Naive thymus-derived CD8-positive, alpha-beta T cell (primary cell): ENCODE results near the gene PTCD2. TPM values are rescaled to one million over a fixed set of nuclear protein-coding genes. Genes with fewer than 3 reads are reported as not detected.

Source experiments
- ATAC-seq, 2 donors: fragments of 150-1000 bp; cut with Tn5 transposase in 1 of 2; sonication (Bioruptor Pico), chemical (Tn5 transposase) in 1 of 2; 1 replicate in 1 of 2; 2 replicates in 1 of 2; pipeline ENCODE4 v1.10.0; 2021; ENCODE audit warnings: mild to moderate bottlenecking in 2 of 2, moderate library complexity in 2 of 2
- POLR2A ChIA-PET: fragments of 350-600 bp; sonication (Branson Sonifier 250); formaldehyde crosslinking; loops from one replicate; lab custom pipeline; 2021; ENCODE audit warnings: antibody characterized with exemption; lab: Charles Lee
- DNase-seq, 10 donors: peaks; one replicate each; pipeline versions ENCODE4 v3.0.0 to v3.0.0-alpha.2; 2020 to 2022
- H3K27ac Mint-ChIP-seq, 10 donors: one replicate each; pipeline ENCODE4 v1.8.0; 2020 to 2022; ENCODE audit warnings: mild to moderate bottlenecking in 10 of 10, mixed read lengths in 10 of 10, moderate library complexity in 4 of 10, inconsistent platforms in 1 of 10
- H3K27me3 Mint-ChIP-seq, 5 donors: one replicate each; pipeline ENCODE4 v1.8.0; 2021 to 2022; ENCODE audit warnings: mixed read lengths in 5 of 5
- H3K36me3 Mint-ChIP-seq, 3 donors: one replicate each; pipeline ENCODE4 v1.8.0; 2020 to 2022; ENCODE audit warnings: mixed read lengths in 3 of 3, mild to moderate bottlenecking in 2 of 3, inconsistent platforms in 1 of 3
- H3K4me1 Mint-ChIP-seq, 4 donors: one replicate each; pipeline ENCODE4 v1.8.0; 2021 to 2022; ENCODE audit warnings: mixed read lengths in 4 of 4
- H3K4me3 Mint-ChIP-seq, 10 donors: one replicate each; pipeline ENCODE4 v1.8.0; 2020 to 2022; ENCODE audit warnings: mild to moderate bottlenecking in 10 of 10, mixed read lengths in 10 of 10, moderate library complexity in 6 of 10, inconsistent platforms in 1 of 10
- H3K9me3 Mint-ChIP-seq, 9 donors: one replicate each; pipeline ENCODE4 v1.8.0; 2020 to 2022; ENCODE audit warnings: mixed read lengths in 9 of 9, mild to moderate bottlenecking in 3 of 9, inconsistent platforms in 1 of 9, moderate library complexity in 1 of 9
- polyA plus RNA-seq, 3 donors: library from polyadenylated mRNA; unstranded; fragments of 300-500 nt; fragmentation: Illumina TruSeq; gene quantifications; one replicate each; pipeline ENCODE4 v1.2.3, GENCODE V29; 2021
- total RNA-seq, 8 experiments: library from RNA in 2 of 8; stranded (reverse) in 2 of 8; gene quantifications; one replicate each; pipeline ENCODE4 v1.2.3 and lab custom pipeline; 2021 to 2026

PTCD2 gene
- total and polyA plus RNA-seq, 5 experiments from 2014 or later = 4.0 to 13.9 (median 6.1) TPM

GRCh38 chr5:72355706-72356299, 35.6 kb downstream of the PTCD2 start:
- Mint-ChIP-seq H3K27ac (peak overlapping the region in 1 of 10 donors; percentile 38), H3K27me3 (no peaks in the 10 kb centered on the region), H3K4me3 (no peak overlapping the region), H3K4me1 (no peaks in the 10 kb centered on the region), H3K9me3 (no peaks in the 10 kb centered on the region), H3K36me3 (peaks cover 5 to 61% (median 34%) of the 10 kb centered on the region in 3 donors)
- POLR2A ChIA-PET = no interaction called here
- ATAC-seq = no peak
- no peak for DNase-seq

GRCh38 chr5:72356361-72356760, 36.2 kb downstream of the PTCD2 start:
- peaks cover 10 to 63% (median 36%) of the 10 kb centered on the region in 3 donors for H3K36me3 Mint-ChIP-seq
- H3K9me3 Mint-ChIP-seq = no peaks in the 10 kb centered on the region
- H3K4me1 Mint-ChIP-seq = no peaks in the 10 kb centered on the region
- no peak for ATAC-seq
- H3K4me3 Mint-ChIP-seq = no peak overlapping the region
- no peak overlapping the region for H3K27ac Mint-ChIP-seq
- POLR2A ChIA-PET = no interaction called here
- H3K27me3 Mint-ChIP-seq = no peaks in the 10 kb centered on the region
- no peak for DNase-seq

GRCh38 chr5:72358925-72359324, 38.8 kb downstream of the PTCD2 start:
- Mint-ChIP-seq H3K4me3 (no peak overlapping the region), H3K9me3 (no peaks in the 10 kb centered on the region), H3K4me1 (peaks cover 0 to 2% (median 0%) of the 10 kb centered on the region in 4 donors), H3K27ac (no peak overlapping the region), H3K27me3 (no peaks in the 10 kb centered on the region), H3K36me3 (peaks cover 22 to 68% (median 45%) of the 10 kb centered on the region in 3 donors)
- POLR2A ChIA-PET = no interaction called here
- no peak for DNase-seq
- ATAC-seq = no peak

DNA sequence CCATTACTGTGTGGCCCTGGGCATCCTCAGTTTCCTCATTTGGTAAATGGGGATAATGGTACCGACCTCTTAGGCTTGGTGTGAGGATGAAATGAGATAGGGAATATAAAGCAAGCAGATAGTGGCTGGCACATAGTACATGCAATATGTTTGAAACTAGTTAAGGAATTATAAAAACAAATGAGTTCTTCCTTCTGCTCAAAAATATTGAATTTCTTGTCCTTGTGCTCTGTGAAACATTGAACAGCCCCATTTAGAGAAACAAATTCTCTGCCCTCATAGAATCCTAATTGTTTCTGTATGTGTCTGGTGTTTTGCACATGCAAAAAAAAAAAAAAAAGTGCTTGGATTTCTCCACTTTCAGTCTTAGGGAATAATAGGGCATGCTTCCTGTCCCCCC, 39.7 kb downstream of the PTCD2 start:
- H3K36me3 Mint-ChIP-seq = peaks cover 22 to 64% (median 42%) of the 10 kb centered on the region in 3 donors
- H3K27ac Mint-ChIP-seq = no peak overlapping the region
- H3K9me3 Mint-ChIP-seq = no peaks in the 10 kb centered on the region
- no peak overlapping the region for H3K4me3 Mint-ChIP-seq
- POLR2A ChIA-PET = no interaction called here
- no peak for DNase-seq
- H3K4me1 Mint-ChIP-seq = peaks cover 0 to 2% (median 0%) of the 10 kb centered on the region in 4 donors
- no peaks in the 10 kb centered on the region for H3K27me3 Mint-ChIP-seq
- ATAC-seq = no peak

DNA sequence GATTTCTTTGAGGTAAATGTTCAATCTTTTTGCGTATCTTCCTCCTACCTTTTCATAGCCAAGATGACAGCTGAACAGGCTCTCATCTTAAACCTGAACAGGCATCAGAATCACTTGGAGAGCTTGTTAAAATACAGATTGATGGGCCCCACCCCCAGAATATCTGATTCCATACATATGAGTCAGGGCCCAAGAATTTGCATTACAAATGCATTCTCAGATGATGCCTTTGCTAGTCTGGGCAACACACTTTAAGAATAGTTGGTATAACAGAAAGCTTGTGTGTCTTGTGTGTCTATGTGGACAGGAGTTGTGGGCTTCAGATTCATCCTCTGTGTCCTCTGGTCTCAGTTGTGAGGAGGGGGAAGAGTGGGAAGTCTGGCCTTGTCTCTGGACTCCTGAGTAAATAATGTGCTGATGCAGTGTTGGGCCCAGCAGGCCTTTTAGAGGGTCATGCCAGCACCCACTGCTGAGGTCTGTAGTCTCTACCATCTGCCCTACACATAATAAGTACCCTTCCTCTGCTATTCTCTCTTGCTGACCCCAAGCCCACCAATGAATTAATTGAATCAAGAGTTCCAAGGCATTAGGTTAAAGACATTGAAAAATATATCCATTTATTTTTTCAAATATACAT, 43.1 kb downstream of the PTCD2 start:
- ATAC-seq = no peak
- Mint-ChIP-seq H3K4me3 (no peak overlapping the region), H3K4me1 (peaks cover 0 to 2% (median 0%) of the 10 kb centered on the region in 4 donors), H3K27me3 (no peaks in the 10 kb centered on the region), H3K36me3 (peaks cover 22 to 55% (median 39%) of the 10 kb centered on the region in 3 donors), H3K9me3 (no peaks in the 10 kb centered on the region), H3K27ac (no peak overlapping the region)
- POLR2A ChIA-PET = no interaction called here
- DNase-seq = no peak

DNA sequence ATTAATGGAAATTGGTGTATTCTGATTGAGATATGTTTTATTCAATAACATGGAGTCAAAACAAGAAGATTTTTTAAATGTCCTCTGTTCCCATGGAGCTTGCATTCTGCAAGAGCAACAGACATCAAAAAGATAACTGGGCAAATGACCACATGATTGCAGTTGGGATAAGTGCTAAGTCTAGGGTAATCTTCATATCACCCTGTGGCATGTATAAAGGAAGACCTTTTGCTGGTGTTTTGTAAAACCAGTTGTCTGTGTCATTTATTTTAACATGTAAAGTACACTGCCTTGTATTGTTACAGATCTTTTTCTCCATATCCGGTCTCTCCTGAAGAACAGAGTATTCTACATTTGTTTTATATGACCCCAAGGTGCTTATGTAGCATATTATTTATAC, 44.0 kb downstream of the PTCD2 start:
- POLR2A ChIA-PET = no interaction called here
- no peaks in the 10 kb centered on the region for H3K9me3 Mint-ChIP-seq
- no peak overlapping the region for H3K4me3 Mint-ChIP-seq
- no peak overlapping the region for H3K27ac Mint-ChIP-seq
- ATAC-seq (no peak), DNase-seq (no peak)
- no peaks in the 10 kb centered on the region for H3K27me3 Mint-ChIP-seq
- H3K4me1 Mint-ChIP-seq = peaks cover 0 to 2% (median 0%) of the 10 kb centered on the region in 4 donors
- peaks cover 22 to 49% (median 31%) of the 10 kb centered on the region in 3 donors for H3K36me3 Mint-ChIP-seq

GRCh38 chr5:72364951-72365350, 44.8 kb downstream of the PTCD2 start:
- H3K27me3 Mint-ChIP-seq = no peaks in the 10 kb centered on the region
- ATAC-seq (no peak), DNase-seq (no peak)
- H3K4me3 Mint-ChIP-seq = no peak overlapping the region
- POLR2A ChIA-PET = no interaction called here
- H3K9me3 Mint-ChIP-seq = no peaks in the 10 kb centered on the region
- peak overlapping the region in 2 of 10 donors; percentile 4 to 22 for H3K27ac Mint-ChIP-seq
- H3K4me1 Mint-ChIP-seq = peaks cover 0 to 2% (median 0%) of the 10 kb centered on the region in 4 donors
- H3K36me3 Mint-ChIP-seq = peaks cover 18 to 41% (median 27%) of the 10 kb centered on the region in 3 donors

- peaks cover 11 to 30% (median 25%) of the 10 kb centered on the region in 3 donors for H3K36me3 Mint-ChIP-seq
- peaks cover 0 to 2% (median 0%) of the 10 kb centered on the region in 4 donors for H3K4me1 Mint-ChIP-seq
- no peak overlapping the region for H3K4me3 Mint-ChIP-seq
- H3K9me3 Mint-ChIP-seq = no peaks in the 10 kb centered on the region
- no peak overlapping the region for H3K27ac Mint-ChIP-seq
- POLR2A ChIA-PET = no interaction called here
- no peaks in the 10 kb centered on the region for H3K27me3 Mint-ChIP-seq
- DNase-seq (peak in 7 of 10 donors; percentile 8 to 37 (median 9)), ATAC-seq (peak; percentile 62 to 71)
Observed at GRCh38 chr5:72366324-72366976, 46.3 kb downstream of the PTCD2 start.

- no peak overlapping the region for H3K4me3 Mint-ChIP-seq
Observed at GRCh38 chr5:72368271-72368670, 48.1 kb downstream of the PTCD2 start.

DNA sequence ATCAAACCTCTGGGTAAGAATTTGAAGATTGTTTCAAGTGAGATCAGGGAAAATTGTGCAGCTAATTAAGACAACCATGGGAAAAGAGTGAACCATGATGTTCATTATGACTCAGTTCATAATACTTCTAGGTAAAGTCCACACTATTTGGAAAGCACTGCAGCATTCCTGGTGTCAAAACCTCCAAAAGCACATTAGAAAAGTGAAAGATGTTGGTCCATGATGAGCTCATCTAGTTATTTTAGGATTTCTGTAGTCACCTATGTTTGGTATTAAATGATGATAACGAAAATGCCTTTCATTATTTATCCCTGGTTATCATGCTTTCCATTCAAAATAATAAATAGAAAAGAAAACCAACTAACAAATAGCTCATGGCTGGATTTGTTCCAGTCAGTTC, 49.1 kb downstream of the PTCD2 start:
- H3K27me3 Mint-ChIP-seq = no peaks in the 10 kb centered on the region
- no peak overlapping the region for H3K4me3 Mint-ChIP-seq
- POLR2A ChIA-PET = no interaction called here
- no peak for ATAC-seq
- no peaks in the 10 kb centered on the region for H3K9me3 Mint-ChIP-seq
- DNase-seq = no peak
- no peak overlapping the region for H3K27ac Mint-ChIP-seq
- H3K36me3 Mint-ChIP-seq = peaks cover 0 to 7% (median 6%) of the 10 kb centered on the region in 3 donors
- H3K4me1 Mint-ChIP-seq = peaks cover 0 to 2% (median 0%) of the 10 kb centered on the region in 4 donors

More at GRCh38 chr5:72368271-72368670, 48.1 kb downstream of the PTCD2 start:
- Mint-ChIP-seq H3K36me3 (peaks cover 0 to 13% (median 10%) of the 10 kb centered on the region in 3 donors), H3K27ac (no peak overlapping the region), H3K9me3 (no peaks in the 10 kb centered on the region), H3K4me1 (peaks cover 0 to 2% (median 0%) of the 10 kb centered on the region in 4 donors), H3K27me3 (no peaks in the 10 kb centered on the region)
- ATAC-seq = no peak
- DNase-seq = no peak
- POLR2A ChIA-PET = no interaction called here

GRCh38 chr5:72369711-72370110, 49.5 kb downstream of the PTCD2 start:
- no peak overlapping the region for H3K4me3 Mint-ChIP-seq
- no peak for ATAC-seq
- peaks cover 0 to 2% (median 0%) of the 10 kb centered on the region in 4 donors for H3K4me1 Mint-ChIP-seq
- DNase-seq = no peak
- POLR2A ChIA-PET = no interaction called here
- peaks cover 0 to 2% (median 0%) of the 10 kb centered on the region in 9 donors for H3K9me3 Mint-ChIP-seq
- peaks cover 0 to 7% (median 6%) of the 10 kb centered on the region in 3 donors for H3K36me3 Mint-ChIP-seq
- no peak overlapping the region for H3K27ac Mint-ChIP-seq
- H3K27me3 Mint-ChIP-seq = no peaks in the 10 kb centered on the region

- H3K27ac Mint-ChIP-seq = no peak overlapping the region
- H3K27me3 Mint-ChIP-seq = peaks cover 0 to 17% (median 7%) of the 10 kb centered on the region in 5 donors
- H3K36me3 Mint-ChIP-seq = peaks cover 0 to 9% (median 6%) of the 10 kb centered on the region in 3 donors
- no peak overlapping the region for H3K4me3 Mint-ChIP-seq
- POLR2A ChIA-PET = interaction anchor here (0.6 kb wide), 1 partner anchor 12 kb away, joined by 3 read pairs; no protein-coding TSS in a partner anchor
- H3K4me1 Mint-ChIP-seq = peaks cover 0 to 2% (median 0%) of the 10 kb centered on the region in 4 donors
- ATAC-seq (no peak), DNase-seq (no peak)
- peaks cover 0 to 3% (median 0%) of the 10 kb centered on the region in 9 donors for H3K9me3 Mint-ChIP-seq
Observed at GRCh38 chr5:72372331-72372730, 52.2 kb downstream of the PTCD2 start.

- POLR2A ChIA-PET = no interaction called here
Observed at GRCh38 chr5:72372923-72373322, 52.8 kb downstream of the PTCD2 start.

More at GRCh38 chr5:72372923-72373322, 52.8 kb downstream of the PTCD2 start:
- Mint-ChIP-seq H3K9me3 (peaks cover 0 to 3% (median 0%) of the 10 kb centered on the region in 9 donors), H3K27me3 (peaks cover 0 to 23% (median 8%) of the 10 kb centered on the region in 5 donors), H3K36me3 (peaks cover 0 to 9% (median 6%) of the 10 kb centered on the region in 3 donors), H3K4me1 (peaks cover 0 to 2% (median under 1%) of the 10 kb centered on the region in 4 donors), H3K4me3 (no peak overlapping the region), H3K27ac (no peak overlapping the region)
- DNase-seq (no peak), ATAC-seq (no peak)
